H9 (cell line): ENCODE results near the gene OR2S2. TPM values are rescaled to one million over a fixed set of nuclear protein-coding genes. Genes with fewer than 3 reads are reported as not detected.

ENCODE experiments used
- DNase-seq: peaks from one replicate; pipeline ENCODE4 v3.0.0-alpha.2; 2017
- H2AFZ ChIP-seq: one replicate; pipeline ENCODE4 v1.6.1; 2013; ENCODE audit warnings: mild to moderate bottlenecking, low read length, control low read depth, moderate library complexity
- H2AK5ac ChIP-seq: 2 replicates; pipeline ENCODE4 v1.6.1; 2013; ENCODE audit warnings: low read length, control low read depth, mixed read lengths; ENCODE audit not compliant: insufficient read length
- H2BK120ac ChIP-seq: one replicate; pipeline ENCODE4 v1.6.1; 2013; ENCODE audit warnings: low read depth, mild to moderate bottlenecking, low read length, control low read depth, inconsistent platforms; ENCODE audit not compliant: poor library complexity, severe bottlenecking
- H2BK12ac ChIP-seq: 2 replicates; pipeline ENCODE4 v1.6.1; 2013; ENCODE audit warnings: low read length, control low read depth, mixed read lengths, low read depth; ENCODE audit not compliant: insufficient read length
- H2BK15ac ChIP-seq: 2 replicates; pipeline ENCODE4 v1.6.1; 2013; ENCODE audit warnings: low read depth, low read length, control low read depth
- H2BK20ac ChIP-seq: one replicate; pipeline ENCODE4 v1.6.1; 2013; ENCODE audit warnings: low read depth, mild to moderate bottlenecking, low read length, control low read depth, inconsistent platforms; ENCODE audit not compliant: poor library complexity, severe bottlenecking
- H2BK5ac ChIP-seq: 2 replicates; pipeline ENCODE4 v1.6.1; 2013; ENCODE audit warnings: low read length, control low read depth, mixed read lengths; ENCODE audit not compliant: insufficient read length
- H3K14ac ChIP-seq: 2 replicates; pipeline ENCODE4 v1.6.1; 2013; ENCODE audit warnings: low read length, control low read depth; ENCODE audit not compliant: insufficient read depth
- H3K18ac ChIP-seq: 2 replicates; pipeline ENCODE4 v1.6.1; 2013; ENCODE audit warnings: low read depth, mild to moderate bottlenecking, mixed read lengths, low read length, control low read depth; ENCODE audit not compliant: insufficient read length
- H3K23ac ChIP-seq: 2 replicates; pipeline ENCODE4 v1.6.1; 2013; ENCODE audit warnings: low read length, control low read depth, mixed read lengths, low read depth; ENCODE audit not compliant: insufficient read length
- H3K23me2 ChIP-seq: 2 replicates; pipeline ENCODE4 v1.6.1; 2013; ENCODE audit warnings: low read depth, mild to moderate bottlenecking, mixed read lengths, low read length, control low read depth; ENCODE audit not compliant: insufficient read length, poor library complexity, severe bottlenecking
- H3K27ac ChIP-seq: 2 replicates; pipeline ENCODE4 v1.5.1; 2013; ENCODE audit warnings: low read length, control low read depth, mixed read lengths, low read depth; ENCODE audit not compliant: insufficient read length
- H3K27me3 ChIP-seq: 2 replicates; pipeline ENCODE4 v1.6.1; 2013; ENCODE audit warnings: low read length, control low read depth, inconsistent platforms; ENCODE audit not compliant: insufficient read depth
- H3K4ac ChIP-seq: 2 replicates; pipeline ENCODE4 v1.6.1; 2013; ENCODE audit warnings: low read depth, mild to moderate bottlenecking, control low read depth, inconsistent platforms, low read length, moderate library complexity
- H3K4me1 ChIP-seq: 2 replicates; pipeline ENCODE4 v1.6.1; 2013; ENCODE audit warnings: low read length, control low read depth, inconsistent platforms; ENCODE audit not compliant: insufficient read depth
- H3K4me2 ChIP-seq: 2 replicates; pipeline ENCODE4 v1.6.1; 2013; ENCODE audit warnings: low read length, control low read depth, mixed read lengths; ENCODE audit not compliant: insufficient read length, insufficient read depth
- H3K56ac ChIP-seq: 2 replicates; pipeline ENCODE4 v1.6.1; 2013; ENCODE audit warnings: low read depth, mild to moderate bottlenecking, mixed read lengths, low read length, control low read depth; ENCODE audit not compliant: insufficient read length
- H3K79me1 ChIP-seq: 2 replicates; pipeline ENCODE4 v1.6.1; 2013; ENCODE audit warnings: low read depth, mild to moderate bottlenecking, moderate library complexity, low read length, control low read depth, inconsistent platforms; ENCODE audit not compliant: insufficient read depth, poor library complexity, severe bottlenecking
- H3K79me2 ChIP-seq: 2 replicates; pipeline ENCODE4 v1.6.1; 2013; ENCODE audit warnings: low read length, control low read depth, inconsistent platforms; ENCODE audit not compliant: insufficient read depth
- H3K9ac ChIP-seq: 2 replicates; pipeline ENCODE4 v1.6.1; 2013; ENCODE audit warnings: low read length, control low read depth, mixed read lengths; ENCODE audit not compliant: insufficient read length; ENCODE audit errors: extremely low read depth
- H3K9me3 ChIP-seq: one replicate; pipeline ENCODE4 v1.6.1; 2013; ENCODE audit warnings: low read depth, low read length, inconsistent platforms; ENCODE audit not compliant: control insufficient read depth
- H3T11ph ChIP-seq: one replicate; pipeline ENCODE4 v1.6.1; 2013; ENCODE audit warnings: mild to moderate bottlenecking, low read length, control low read depth, inconsistent platforms
- H4K20me1 ChIP-seq: one replicate; pipeline ENCODE4 v1.6.1; 2013; ENCODE audit not compliant: control insufficient read depth, insufficient read length, insufficient read depth
- H4K5ac ChIP-seq: 2 replicates; pipeline ENCODE4 v1.6.1; 2013; ENCODE audit warnings: low read depth, mild to moderate bottlenecking, mixed read lengths, low read length, control low read depth; ENCODE audit not compliant: insufficient read length
- H4K8ac ChIP-seq: replicated peaks from 2 replicates; pipeline ENCODE4 v1.6.1; 2013; ENCODE audit warnings: low read length, control low read depth, mixed read lengths, low read depth; ENCODE audit not compliant: insufficient read length
- H4K91ac ChIP-seq: 2 replicates; pipeline ENCODE4 v1.6.1; 2013; ENCODE audit warnings: low read depth, mild to moderate bottlenecking, moderate library complexity, mixed read lengths, low read length, control low read depth; ENCODE audit not compliant: insufficient read length
- H3K27ac Mint-ChIP-seq, 3 experiments: 2 replicates in 2 of 3; 3 replicates in 1 of 3; pipeline ENCODE4 v1.8.0; 2020 to 2021; ENCODE audit warnings: mixed read lengths in 3 of 3, mild to moderate bottlenecking in 1 of 3, moderate library complexity in 1 of 3
- H3K27me3 Mint-ChIP-seq: 2 replicates; pipeline ENCODE4 v1.8.0; 2021; ENCODE audit warnings: low read depth, mild to moderate bottlenecking, moderate library complexity, mixed read lengths
- H3K36me3 Mint-ChIP-seq, 3 experiments: 2 replicates in 2 of 3; 3 replicates in 1 of 3; pipeline ENCODE4 v1.8.0; 2020 to 2021; ENCODE audit warnings: low read depth in 3 of 3, mixed read lengths in 3 of 3; ENCODE audit not compliant: insufficient read depth in 1 of 3
- H3K4me1 Mint-ChIP-seq, 2 experiments: 2 replicates each; pipeline ENCODE4 v1.8.0; 2020; ENCODE audit warnings: mixed read lengths in 2 of 2
- H3K4me3 Mint-ChIP-seq, 2 experiments: 2 replicates in 1 of 2; 3 replicates in 1 of 2; pipeline ENCODE4 v1.8.0; 2020 to 2021; ENCODE audit warnings: mild to moderate bottlenecking in 2 of 2, mixed read lengths in 2 of 2, moderate library complexity in 1 of 2
- H3K9me3 Mint-ChIP-seq, 2 experiments: 2 replicates in 1 of 2; 3 replicates in 1 of 2; pipeline ENCODE4 v1.8.0; 2020; ENCODE audit warnings: mild to moderate bottlenecking in 2 of 2, mixed read lengths in 2 of 2, moderate library complexity in 1 of 2
- WGBS: extraction: QIAGEN DNeasy Blood & Tissue Kit; methylation state at CpG from one replicate; pipeline ENCODE4 v1.1.7; 2013; ENCODE audit warnings: missing lambda C conversion rate, low lambda C conversion rate, mixed read lengths; ENCODE audit not compliant: insufficient read length; ENCODE audit errors: extremely low coverage; 5-methylcytosine and 5-hydroxymethylcytosine counted together
- total RNA-seq: library from RNA; stranded (reverse); gene quantifications from 2 replicates; pipeline ENCODE4 v1.2.1, GENCODE V29; 2021
- TF ChIP-seq, protein P1 (sequence below): fragments of 200-600 bp; sonication (generic); conservative IDR thresholded peaks from 3 replicates; pipeline ENCODE4 v1.8.0; 2021; ENCODE audit warnings: antibody characterized with exemption, mild to moderate bottlenecking

The OR2S2 gene
- total RNA-seq, 1 experiment from 2014 or later, result not detected

DNA sequence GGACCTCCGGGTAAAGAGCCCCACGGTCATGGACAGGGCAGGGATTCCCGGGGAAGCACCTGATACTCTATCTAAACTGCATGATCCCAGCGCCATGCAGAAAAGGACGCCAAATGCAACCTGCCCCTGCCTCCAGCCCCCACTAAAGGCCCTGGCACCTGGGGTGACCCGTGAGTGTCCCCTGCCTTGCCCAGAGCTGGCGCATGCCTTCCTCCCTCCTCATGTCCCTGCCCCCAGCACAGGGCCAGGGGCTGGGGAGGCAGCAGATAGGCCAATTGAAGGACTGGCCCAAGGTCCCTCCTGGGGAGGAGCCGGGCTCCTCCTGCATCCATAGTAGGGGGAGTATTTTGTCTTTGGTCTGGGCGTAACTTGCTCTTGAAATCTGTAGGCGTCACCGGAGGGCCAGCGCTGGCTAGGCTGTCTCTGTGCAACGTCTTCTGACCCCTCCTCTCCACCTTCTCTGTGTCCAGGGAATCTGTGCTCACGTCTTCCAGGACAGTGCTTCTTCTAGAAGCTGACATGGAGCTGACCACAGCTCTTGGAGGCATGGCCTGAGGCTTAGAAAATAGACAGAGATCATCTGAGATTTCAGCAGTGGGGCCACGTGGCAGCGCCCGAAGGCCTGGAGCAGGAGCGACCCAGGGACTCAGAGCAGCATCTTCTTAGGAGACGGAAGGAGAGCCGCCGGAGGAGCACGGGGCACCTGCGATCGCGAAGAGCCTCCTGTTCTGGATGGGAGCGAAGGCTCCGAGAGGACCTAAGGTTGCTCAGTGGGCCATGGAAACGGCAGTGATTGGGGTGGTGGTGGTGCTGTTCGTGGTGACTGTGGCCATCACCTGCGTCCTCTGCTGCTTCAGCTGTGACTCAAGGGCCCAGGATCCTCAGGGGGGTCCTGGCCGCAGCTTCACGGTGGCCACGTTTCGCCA lies 48.0 kb downstream of the OR2S2 start:
- no peak overlapping the region for H2BK15ac ChIP-seq
- H2AFZ ChIP-seq, result no peak overlapping the region
- no peak overlapping the region for H2BK5ac ChIP-seq
- H3T11ph ChIP-seq, result no peak overlapping the region
- no peaks in the 10 kb centered on the region for H3K79me2 ChIP-seq
- H3K4me2 ChIP-seq, result no peak overlapping the region
- peak overlapping the region in 1 of 3 experiments; percentile 74; a peak in 1 of 7 replicates for H3K27ac Mint-ChIP-seq
- H3K4ac ChIP-seq, result no peak overlapping the region
- no peak overlapping the region for H3K23ac ChIP-seq
- H2BK20ac ChIP-seq, result no peak overlapping the region
- H3K56ac ChIP-seq, result no peak overlapping the region
- no peaks in the 10 kb centered on the region for H3K27me3 ChIP-seq
- no CpG with 5 or more reads among the region's 34 CpGs for WGBS
- no peak overlapping the region for H3K18ac ChIP-seq
- H3K9me3 ChIP-seq, result no peaks in the 10 kb centered on the region
- H2AK5ac ChIP-seq, result no peak overlapping the region
- no peak overlapping the region for H3K4me3 Mint-ChIP-seq
- no peak overlapping the region for H3K9ac ChIP-seq
- H3K27me3 Mint-ChIP-seq, result peaks cover 4% of the 10 kb centered on the region
- H3K9me3 Mint-ChIP-seq, result no peaks in the 10 kb centered on the region
- peaks cover 9% of the 10 kb centered on the region; the same call in 1 of the 2 replicates for H3K4me1 ChIP-seq
- H3K36me3 Mint-ChIP-seq, result no peaks in the 10 kb centered on the region
- H3K4me1 Mint-ChIP-seq, result peaks cover 37% of the 10 kb centered on the region in 2 experiments
- no peak overlapping the region for H2BK12ac ChIP-seq
- H3K27ac ChIP-seq, result no peak overlapping the region
- H3K23me2 ChIP-seq, result no peaks in the 10 kb centered on the region
- DNase-seq, result no peak
- no peak overlapping the region for H4K8ac ChIP-seq
- H4K91ac ChIP-seq, result no peak overlapping the region
- no peak overlapping the region for H2BK120ac ChIP-seq
- H4K5ac ChIP-seq, result no peak overlapping the region
- H3K79me1 ChIP-seq, result no peaks in the 10 kb centered on the region
- no peak overlapping the region for H3K14ac ChIP-seq
- TF ChIP-seq, protein P1, sequence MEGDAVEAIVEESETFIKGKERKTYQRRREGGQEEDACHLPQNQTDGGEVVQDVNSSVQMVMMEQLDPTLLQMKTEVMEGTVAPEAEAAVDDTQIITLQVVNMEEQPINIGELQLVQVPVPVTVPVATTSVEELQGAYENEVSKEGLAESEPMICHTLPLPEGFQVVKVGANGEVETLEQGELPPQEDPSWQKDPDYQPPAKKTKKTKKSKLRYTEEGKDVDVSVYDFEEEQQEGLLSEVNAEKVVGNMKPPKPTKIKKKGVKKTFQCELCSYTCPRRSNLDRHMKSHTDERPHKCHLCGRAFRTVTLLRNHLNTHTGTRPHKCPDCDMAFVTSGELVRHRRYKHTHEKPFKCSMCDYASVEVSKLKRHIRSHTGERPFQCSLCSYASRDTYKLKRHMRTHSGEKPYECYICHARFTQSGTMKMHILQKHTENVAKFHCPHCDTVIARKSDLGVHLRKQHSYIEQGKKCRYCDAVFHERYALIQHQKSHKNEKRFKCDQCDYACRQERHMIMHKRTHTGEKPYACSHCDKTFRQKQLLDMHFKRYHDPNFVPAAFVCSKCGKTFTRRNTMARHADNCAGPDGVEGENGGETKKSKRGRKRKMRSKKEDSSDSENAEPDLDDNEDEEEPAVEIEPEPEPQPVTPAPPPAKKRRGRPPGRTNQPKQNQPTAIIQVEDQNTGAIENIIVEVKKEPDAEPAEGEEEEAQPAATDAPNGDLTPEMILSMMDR, result no peak
- H4K20me1 ChIP-seq, result no peaks in the 10 kb centered on the region
